Common myeloid progenitor, CD34-positive (primary cell): ENCODE results near the gene RGS2.

ENCODE experiments used
- CTCF ChIA-PET: fragments of 350-600 bp; sonication (Branson Sonifier 250); formaldehyde crosslinking; loops from one replicate; lab custom pipeline; 2021; ENCODE audit warnings: antibody characterized with exemption; lab: Charles Lee
- POLR2A ChIA-PET: fragments of 350-600 bp; sonication (Branson Sonifier 250); formaldehyde crosslinking; loops from one replicate; lab custom pipeline; 2021; ENCODE audit warnings: antibody characterized with exemption; lab: Charles Lee
- DNase-seq, 3 donors: peaks; one replicate each; pipeline versions ENCODE4 v3.0.0 to v3.0.0-alpha.2; 2013
- H3K27ac ChIP-seq, 2 experiments: 1 replicate in 1 of 2; 2 replicates in 1 of 2; pipeline ENCODE4 v1.7.0; 2013; ENCODE audit warnings: inconsistent platforms in 2 of 2, low read length in 2 of 2, mild to moderate bottlenecking in 2 of 2, low read depth in 1 of 2, moderate library complexity in 1 of 2; ENCODE audit not compliant: severe bottlenecking in 2 of 2, insufficient read depth in 1 of 2, poor library complexity in 1 of 2
- H3K27me3 ChIP-seq, 5 experiments: replicated peaks in 2 of 5; 1 replicate in 3 of 5; 2 replicates in 2 of 5; pipeline versions ENCODE4 v1.6.1 to v1.7.0; 2013; ENCODE audit warnings: low read length in 4 of 5, mild to moderate bottlenecking in 2 of 5, moderate library complexity in 2 of 5, inconsistent platforms in 1 of 5; ENCODE audit not compliant: insufficient read depth in 5 of 5, control insufficient read depth in 4 of 5
- H3K36me3 ChIP-seq, 4 experiments: 1 replicate in 2 of 4; 2 replicates in 2 of 4; pipeline versions ENCODE4 v1.6.1 to v1.7.0; 2013; ENCODE audit warnings: low read length in 3 of 4, control low read depth in 1 of 4, mild to moderate bottlenecking in 1 of 4; ENCODE audit not compliant: control insufficient read depth in 4 of 4, insufficient read depth in 4 of 4
- H3K4me1 ChIP-seq, 4 experiments: 1 replicate in 3 of 4; 2 replicates in 1 of 4; pipeline versions ENCODE4 v1.6.1 to v1.7.1; 2013; ENCODE audit warnings: low read length in 3 of 4, mild to moderate bottlenecking in 3 of 4, control low read depth in 1 of 4, inconsistent platforms in 1 of 4, moderate library complexity in 1 of 4; ENCODE audit not compliant: control insufficient read depth in 4 of 4, insufficient read depth in 4 of 4; ENCODE audit errors: control extremely low read depth in 1 of 4
- H3K4me3 ChIP-seq, 7 experiments: 1 replicate in 4 of 7; 2 replicates in 3 of 7; pipeline versions ENCODE4 v1.5.1 to v1.7.0; 2013; ENCODE audit warnings: mild to moderate bottlenecking in 7 of 7, low read length in 6 of 7, moderate library complexity in 6 of 7, inconsistent platforms in 2 of 7, low read depth in 2 of 7, control low read depth in 1 of 7; ENCODE audit not compliant: insufficient read depth in 4 of 7, control insufficient read depth in 1 of 7; ENCODE audit errors: extremely low read depth in 1 of 7
- H3K9me3 ChIP-seq, 5 experiments: 1 replicate in 4 of 5; 2 replicates in 1 of 5; pipeline versions ENCODE4 v1.6.1 to v1.7.1; 2013; ENCODE audit warnings: low read length in 4 of 5, mild to moderate bottlenecking in 2 of 5, inconsistent platforms in 1 of 5, low read depth in 1 of 5, moderate library complexity in 1 of 5; ENCODE audit not compliant: control insufficient read depth in 4 of 5, insufficient read depth in 2 of 5; ENCODE audit errors: control extremely low read depth in 1 of 5
- WGBS: methylation state at CpG from one replicate; pipeline ENCODE4 v1.1.5; 2013; ENCODE audit not compliant: insufficient coverage; 5-methylcytosine and 5-hydroxymethylcytosine counted together

RGS2 gene

DNA sequence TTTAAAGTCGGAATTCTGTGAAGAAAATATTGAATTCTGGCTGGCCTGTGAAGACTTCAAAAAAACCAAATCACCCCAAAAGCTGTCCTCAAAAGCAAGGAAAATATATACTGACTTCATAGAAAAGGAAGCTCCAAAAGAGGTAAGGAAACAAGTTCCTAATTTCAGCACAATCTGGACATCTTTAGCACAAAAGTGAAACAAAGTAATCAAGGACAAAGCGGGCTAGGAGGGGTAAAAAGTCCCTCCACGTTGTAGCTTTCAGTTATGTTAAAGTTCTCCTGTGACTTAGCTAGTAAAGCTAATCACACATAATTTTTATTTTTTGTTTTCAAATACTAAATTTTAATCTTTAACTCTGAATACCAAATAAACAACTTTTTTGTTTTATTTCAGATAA lies 2.2 kb downstream of the RGS2 start:
- H3K4me1 ChIP-seq: peaks cover 21 to 43% (median 34%) of the 10 kb centered on the region in 4 experiments
- peaks cover 0 to 2% (median 0%) of the 10 kb centered on the region in 4 experiments for H3K36me3 ChIP-seq
- peak overlapping the region in 2 of 7 experiments; percentile 36 to 98 for H3K4me3 ChIP-seq
- peaks cover 0 to 4% (median 0%) of the 10 kb centered on the region in 5 experiments for H3K27me3 ChIP-seq
- no CpG with 5 or more reads among the region's 3 CpGs for WGBS
- no peaks in the 10 kb centered on the region for H3K9me3 ChIP-seq
- DNase-seq: peak in 1 of 3 donors; percentile 15
- CTCF ChIA-PET: interaction anchor here (0.7 to 2.4 kb wide), 5 partner anchors 32 to 335 kb away, joined by 3 to 12 read pairs (median 4); no protein-coding TSS in a partner anchor
- H3K27ac ChIP-seq: no peak overlapping the region
- POLR2A ChIA-PET: no interaction called here

DNA sequence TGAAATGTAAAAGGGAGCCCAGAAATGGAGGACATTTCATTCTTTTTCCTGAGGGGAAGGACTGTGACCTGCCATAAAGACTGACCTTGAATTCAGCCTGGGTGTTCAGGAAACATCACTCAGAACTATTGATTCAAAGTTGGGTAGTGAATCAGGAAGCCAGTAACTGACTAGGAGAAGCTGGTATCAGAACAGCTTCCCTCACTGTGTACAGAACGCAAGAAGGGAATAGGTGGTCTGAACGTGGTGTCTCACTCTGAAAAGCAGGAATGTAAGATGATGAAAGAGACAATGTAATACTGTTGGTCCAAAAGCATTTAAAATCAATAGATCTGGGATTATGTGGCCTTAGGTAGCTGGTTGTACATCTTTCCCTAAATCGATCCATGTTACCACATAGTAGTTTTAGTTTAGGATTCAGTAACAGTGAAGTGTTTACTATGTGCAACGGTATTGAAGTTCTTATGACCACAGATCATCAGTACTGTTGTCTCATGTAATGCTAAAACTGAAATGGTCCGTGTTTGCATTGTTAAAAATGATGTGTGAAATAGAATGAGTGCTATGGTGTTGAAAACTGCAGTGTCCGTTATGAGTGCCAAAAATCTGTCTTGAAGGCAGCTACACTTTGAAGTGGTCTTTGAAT lies 2.9 kb downstream of the RGS2 start:
- no peak for DNase-seq
- H3K4me3 ChIP-seq: peak overlapping the region in 1 of 7 experiments; percentile 98
- peaks cover 0 to 2% (median 0%) of the 10 kb centered on the region in 4 experiments for H3K36me3 ChIP-seq
- 76% methylated on average over 3 of the region's 6 CpGs for WGBS
- ChIA-PET POLR2A (no interaction called here), CTCF (interaction anchor here (0.6 to 2.4 kb wide), 5 partner anchors 31 to 336 kb away, joined by 3 to 12 read pairs (median 4); no protein-coding TSS in a partner anchor)
- H3K27ac ChIP-seq: no peak overlapping the region
- no peaks in the 10 kb centered on the region for H3K9me3 ChIP-seq
- H3K27me3 ChIP-seq: peaks cover 0 to 4% (median 0%) of the 10 kb centered on the region in 5 experiments
- peaks cover 21 to 43% (median 34%) of the 10 kb centered on the region in 4 experiments for H3K4me1 ChIP-seq

DNA sequence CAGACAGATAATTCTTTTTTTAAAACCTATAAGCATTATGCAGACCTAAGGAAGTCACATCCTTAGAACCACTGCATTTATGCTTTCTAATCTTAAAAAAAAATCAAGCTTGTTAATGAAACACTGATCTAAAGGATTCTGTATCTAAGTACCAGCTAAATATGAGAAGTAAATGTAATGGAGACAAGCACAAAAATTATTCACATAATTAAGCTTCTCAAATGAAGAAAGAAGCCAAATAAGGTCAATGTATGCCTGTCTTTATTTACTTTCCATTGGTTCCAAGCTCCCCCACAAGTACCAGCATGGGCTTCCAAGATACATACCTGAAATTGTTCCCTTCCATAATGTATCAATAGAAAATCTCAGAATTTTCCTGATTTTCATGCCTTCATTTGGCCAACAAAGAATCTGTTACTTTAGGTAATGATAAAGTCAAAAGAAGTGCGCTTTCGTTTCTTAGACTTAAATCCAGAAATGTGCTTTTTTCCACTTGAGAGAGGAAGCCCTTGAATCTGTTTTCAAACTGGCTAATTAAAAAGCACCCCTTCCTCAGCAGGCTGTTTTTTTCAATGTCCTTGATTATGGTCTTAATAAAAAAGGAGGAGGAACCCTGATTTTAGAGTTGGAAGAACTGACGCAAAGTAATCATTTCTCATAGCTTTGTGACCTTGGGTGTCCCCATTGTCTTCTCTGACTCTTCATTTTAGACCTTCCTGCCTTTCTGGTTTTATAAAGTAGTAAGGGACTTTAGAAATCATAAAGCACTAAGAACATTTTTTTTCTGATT lies 3.8 kb downstream of the RGS2 start:
- 94% methylated on average over 3 of the region's 3 CpGs for whole genome bisulfite sequencing
- H3K4me1 ChIP-seq: peaks cover 21 to 36% (median 31%) of the 10 kb centered on the region in 4 experiments

DNA sequence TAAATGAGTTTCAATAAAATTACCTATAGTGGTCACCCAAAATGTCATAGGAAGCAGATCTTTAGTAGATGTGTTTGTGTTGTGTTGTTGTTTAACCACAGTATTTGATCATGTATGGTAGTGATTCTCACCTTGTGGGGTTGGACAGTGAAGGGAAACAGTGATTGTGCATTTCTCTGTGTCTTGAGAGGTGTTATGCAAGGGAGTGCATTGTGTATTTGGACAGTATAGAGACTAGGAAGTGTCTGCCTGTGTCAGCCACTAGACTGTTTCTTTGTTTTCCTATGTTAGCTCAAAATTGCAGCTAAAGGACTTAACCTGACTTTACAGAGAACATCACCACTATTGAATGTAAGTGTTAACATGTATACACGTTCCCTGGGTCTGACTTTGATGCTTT lies 6.0 kb downstream of the RGS2 start:
- no peaks in the 10 kb centered on the region for H3K27me3 ChIP-seq
- 80% methylated on average over 1 of the region's 1 CpG for WGBS
- H3K4me3 ChIP-seq: no peak overlapping the region
- no peaks in the 10 kb centered on the region for H3K9me3 ChIP-seq
- H3K4me1 ChIP-seq: peaks cover 13 to 17% (median 16%) of the 10 kb centered on the region in 4 experiments
- H3K36me3 ChIP-seq: peaks cover 0 to 2% (median 0%) of the 10 kb centered on the region in 4 experiments
- POLR2A ChIA-PET: no interaction called here
- DNase-seq: no peak
- no peak overlapping the region for H3K27ac ChIP-seq
- CTCF ChIA-PET: interaction anchor here (1.1 to 1.4 kb wide), 2 partner anchors 9 to 18 kb away, joined by 3 to 5 read pairs; no protein-coding TSS in a partner anchor

More for the DNA sequence above, 3.8 kb downstream of the RGS2 start:
- no peak for DNase-seq
- ChIA-PET POLR2A (no interaction called here), CTCF (interaction anchor here (1.6 kb wide), 1 partner anchor 30 kb away, joined by 4 read pairs; no protein-coding TSS in a partner anchor)
- Histone ChIP-seq H3K27ac (no peak overlapping the region), H3K36me3 (peaks cover 0 to 2% (median 0%) of the 10 kb centered on the region in 4 experiments), H3K4me3 (peak overlapping the region in 1 of 7 experiments; percentile 98), H3K27me3 (peaks cover 0 to 4% (median 0%) of the 10 kb centered on the region in 5 experiments), H3K9me3 (no peaks in the 10 kb centered on the region)

DNA sequence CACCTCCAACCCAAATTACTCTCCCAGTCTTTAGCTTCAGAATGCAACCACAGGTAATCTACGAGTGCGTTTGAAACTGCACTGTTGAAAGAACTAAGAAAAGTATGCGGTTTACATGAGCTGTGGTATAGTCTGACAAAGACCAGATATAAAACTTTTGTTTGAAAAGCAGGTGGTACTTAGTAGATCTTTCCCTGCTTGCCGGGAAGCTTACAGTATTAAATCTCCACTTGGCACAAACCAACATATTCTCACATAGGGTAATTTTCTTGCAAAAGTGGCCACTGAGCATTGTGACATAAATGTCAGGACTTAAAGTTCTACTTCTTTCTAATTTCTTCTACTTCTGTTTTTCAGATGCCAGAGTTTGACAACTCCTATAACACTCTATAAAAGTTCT lies 8.4 kb downstream of the RGS2 start:
- WGBS: no CpG with 5 or more reads among the region's 4 CpGs
- no peak for DNase-seq
- no peaks in the 10 kb centered on the region for H3K27me3 ChIP-seq
- H3K9me3 ChIP-seq: no peaks in the 10 kb centered on the region
- H3K4me1 ChIP-seq: no peaks in the 10 kb centered on the region
- POLR2A ChIA-PET: no interaction called here
- no peak overlapping the region for H3K27ac ChIP-seq
- H3K36me3 ChIP-seq: no peaks in the 10 kb centered on the region
- CTCF ChIA-PET: no interaction called here
- H3K4me3 ChIP-seq: no peak overlapping the region

DNA sequence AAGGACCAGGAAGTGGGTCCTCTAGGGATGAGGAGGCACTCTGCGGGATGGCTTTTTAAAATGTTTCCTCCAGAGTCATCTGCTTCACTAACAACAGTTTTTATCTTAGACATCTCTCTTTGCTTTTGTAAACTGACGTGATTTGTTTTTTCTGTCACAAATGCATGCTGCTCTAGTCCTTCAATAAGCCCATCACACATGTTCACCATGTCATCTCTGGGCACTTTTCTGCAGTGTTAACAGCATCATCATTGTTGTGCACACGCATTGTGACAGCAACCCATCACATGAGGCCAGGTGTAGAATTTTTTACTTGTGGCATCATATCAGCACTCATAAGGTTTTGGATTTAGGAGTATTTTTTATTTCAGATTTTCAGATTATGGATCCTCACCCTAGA lies 12.5 kb downstream of the RGS2 start:
- ChIA-PET POLR2A (no interaction called here), CTCF (no interaction called here)
- 93% methylated on average over 3 of the region's 3 CpGs for WGBS
- H3K4me3 ChIP-seq: no peak overlapping the region
- DNase-seq: no peak
- H3K9me3 ChIP-seq: no peaks in the 10 kb centered on the region
- no peaks in the 10 kb centered on the region for H3K27me3 ChIP-seq
- H3K36me3 ChIP-seq: no peaks in the 10 kb centered on the region
- no peaks in the 10 kb centered on the region for H3K4me1 ChIP-seq
- H3K27ac ChIP-seq: no peak overlapping the region
